Uterus (tissue), 4 donors: ENCODE data around the gene C10orf53. TPM values are rescaled to one million over a fixed set of nuclear protein-coding genes. Genes with fewer than 3 reads are reported as not detected.
"Not testable (repeated sequence)": the region's sequence is repeated elsewhere in the genome, so short reads cannot be mapped to it uniquely, and the experiment has no call there.

ENCODE experiments used
- DNase-seq, 2 donors: peaks; one replicate each; pipeline ENCODE4 v3.0.0-alpha.2; 2019 to 2020
- H3K27ac ChIP-seq, 2 donors: fragments of 200-600 bp; sonication (generic); 1 replicate in 1 of 2; 2 replicates in 1 of 2; pipeline ENCODE4 v1.5.1; 2016 to 2018
- H3K27me3 ChIP-seq, 2 donors: fragments of 200-600 bp; sonication (generic); one replicate each; pipeline ENCODE4 v1.5.1; 2018 to 2019; ENCODE audit warnings: control low read depth in 1 of 2
- H3K36me3 ChIP-seq, 2 donors: fragments of 200-600 bp; sonication (generic); one replicate each; pipeline ENCODE4 v1.5.1; 2019; ENCODE audit warnings: control low read depth in 1 of 2
- H3K4me1 ChIP-seq, 2 donors: fragments of 200-600 bp; sonication (generic); one replicate each; pipeline ENCODE4 v1.5.1; 2018 to 2019; ENCODE audit warnings: control low read depth in 1 of 2
- H3K4me3 ChIP-seq, 2 donors: fragments of 200-600 bp; sonication (generic); 1 replicate in 1 of 2; 2 replicates in 1 of 2; pipeline ENCODE4 v1.5.1; 2018 to 2019; ENCODE audit warnings: mild to moderate bottlenecking in 1 of 2
- H3K9me3 ChIP-seq, 2 donors: fragments of 200-600 bp; sonication (generic); one replicate each; pipeline ENCODE4 v1.5.1; 2019; ENCODE audit warnings: control low read depth in 1 of 2
- POLR2A ChIP-seq, 2 donors: fragments of 450-650 bp; IDR thresholded peaks; one replicate each; pipeline ENCODE4 v1.6.1; 2016; ENCODE audit warnings: antibody characterized with exemption in 2 of 2, mild to moderate bottlenecking in 1 of 2, moderate library complexity in 1 of 2
- intact Hi-C: fragments of 100-400 bp; cut with DNase I; formaldehyde crosslinking; loops from one replicate; pipeline ENCODE4 v1.15.1; 2023; ENCODE audit warnings: low total_unique reads
- total RNA-seq, 4 donors: library from RNA; depleted of rRNA in 3 of 4; stranded (reverse); fragments of >200 nt in 3 of 4; gene quantifications; one replicate each; pipeline versions ENCODE4 v1.1.0 to v1.2.4, GENCODE V29; 2014 to 2023
- TF ChIP-seq, protein P1 (sequence below), 4 experiments: fragments of 200-600 bp in 2 of 4; fragments of 450-650 bp in 2 of 4; sonication (generic) in 2 of 4; IDR thresholded peaks; one replicate each; pipeline ENCODE4 v1.5.1; 2016 to 2019; ENCODE audit warnings: antibody characterized with exemption in 4 of 4, mild to moderate bottlenecking in 2 of 4, moderate library complexity in 1 of 4
- donor health status: DM: yes; HTN: yes; CAD: no.

Gene C10orf53
- total RNA-seq, 4 donors from 2014 or later: not detected

DNA sequence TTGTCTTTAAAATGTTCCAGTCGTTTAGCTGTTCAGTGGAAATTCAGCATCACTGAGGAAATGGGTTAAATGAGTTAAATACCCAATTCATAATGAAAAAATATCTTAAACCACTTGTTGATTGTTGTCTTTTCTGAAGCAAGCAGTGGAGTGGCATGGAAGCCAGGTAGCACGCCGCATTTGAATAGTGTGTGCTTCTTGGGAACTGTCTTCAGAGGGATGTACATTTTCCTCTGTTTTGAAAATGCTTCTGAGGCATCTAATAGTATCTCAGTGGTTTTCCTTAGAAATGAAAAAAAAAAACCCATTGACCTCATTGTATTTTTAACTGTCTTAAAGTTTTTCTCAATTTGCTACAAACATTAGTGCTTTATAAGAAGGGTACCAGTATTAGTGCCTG, 28.1 kb downstream of the C10orf53 start:
- intact Hi-C loops: no loop called here
- no peak for TF ChIP-seq POLR2A (IDR thresholded peaks at IDR 0.05)
- Histone ChIP-seq H3K36me3 (no peaks in the 10 kb centered on the region), H3K27me3 (no peaks in the 10 kb centered on the region), H3K4me3 (no peak overlapping the region), H3K27ac (no peak overlapping the region), H3K9me3 (no peaks in the 10 kb centered on the region), H3K4me1 (no peaks in the 10 kb centered on the region)
- no peak for DNase-seq

DNA sequence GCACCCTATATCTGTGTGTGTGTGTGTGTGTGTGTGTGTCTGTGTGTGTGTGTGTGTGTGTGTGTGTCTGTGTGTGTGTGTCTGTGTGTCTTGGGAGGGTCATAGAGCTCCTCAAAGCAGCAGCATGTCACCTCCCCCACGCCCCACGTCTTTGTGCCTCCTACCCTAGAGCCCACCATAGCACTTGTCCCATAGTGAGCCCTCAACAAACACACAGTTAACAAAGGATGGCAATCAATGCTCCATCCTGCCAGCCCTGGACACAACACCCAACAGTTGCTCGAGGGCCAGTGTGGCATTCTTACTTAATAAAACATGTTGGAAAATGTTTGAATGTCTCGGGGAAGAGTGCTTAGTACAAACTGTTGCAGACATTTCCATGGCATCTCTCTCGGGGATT, 30.5 kb downstream of the C10orf53 start:
- DNase-seq: no peak
- H3K27ac ChIP-seq: no peak overlapping the region
- TF ChIP-seq, protein P1, sequence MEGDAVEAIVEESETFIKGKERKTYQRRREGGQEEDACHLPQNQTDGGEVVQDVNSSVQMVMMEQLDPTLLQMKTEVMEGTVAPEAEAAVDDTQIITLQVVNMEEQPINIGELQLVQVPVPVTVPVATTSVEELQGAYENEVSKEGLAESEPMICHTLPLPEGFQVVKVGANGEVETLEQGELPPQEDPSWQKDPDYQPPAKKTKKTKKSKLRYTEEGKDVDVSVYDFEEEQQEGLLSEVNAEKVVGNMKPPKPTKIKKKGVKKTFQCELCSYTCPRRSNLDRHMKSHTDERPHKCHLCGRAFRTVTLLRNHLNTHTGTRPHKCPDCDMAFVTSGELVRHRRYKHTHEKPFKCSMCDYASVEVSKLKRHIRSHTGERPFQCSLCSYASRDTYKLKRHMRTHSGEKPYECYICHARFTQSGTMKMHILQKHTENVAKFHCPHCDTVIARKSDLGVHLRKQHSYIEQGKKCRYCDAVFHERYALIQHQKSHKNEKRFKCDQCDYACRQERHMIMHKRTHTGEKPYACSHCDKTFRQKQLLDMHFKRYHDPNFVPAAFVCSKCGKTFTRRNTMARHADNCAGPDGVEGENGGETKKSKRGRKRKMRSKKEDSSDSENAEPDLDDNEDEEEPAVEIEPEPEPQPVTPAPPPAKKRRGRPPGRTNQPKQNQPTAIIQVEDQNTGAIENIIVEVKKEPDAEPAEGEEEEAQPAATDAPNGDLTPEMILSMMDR (IDR thresholded peaks at IDR 0.05): no peak
- no peak for TF ChIP-seq POLR2A (IDR thresholded peaks at IDR 0.05)
- intact Hi-C loops: no loop called here
- no peak overlapping the region for H3K4me3 ChIP-seq
- H3K9me3 ChIP-seq: no peaks in the 10 kb centered on the region
- no peaks in the 10 kb centered on the region for H3K36me3 ChIP-seq
- H3K27me3 ChIP-seq: no peaks in the 10 kb centered on the region
- H3K4me1 ChIP-seq: no peaks in the 10 kb centered on the region

DNA sequence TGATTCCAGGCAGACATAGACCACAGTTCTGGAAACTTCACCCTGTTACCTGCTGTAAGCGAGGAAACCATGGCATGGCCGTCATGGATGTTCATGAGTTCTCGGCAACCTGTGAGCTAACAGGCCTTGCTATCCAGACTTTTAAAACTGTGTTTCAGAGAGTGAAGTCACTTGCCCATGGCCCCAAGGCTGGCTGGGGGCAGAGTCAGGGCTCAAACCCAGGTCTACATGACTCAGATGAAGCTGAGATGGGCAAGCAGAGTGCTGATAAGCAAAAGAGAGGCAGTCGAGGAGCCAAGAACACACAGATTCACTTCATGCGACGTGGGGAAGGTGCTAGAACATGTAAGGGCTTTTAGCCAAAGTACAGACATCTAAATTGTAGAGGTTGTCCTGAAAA, 31.5 kb downstream of the C10orf53 start:
- no peak overlapping the region for H3K4me3 ChIP-seq
- intact Hi-C loops: no loop called here
- no peak for DNase-seq
- no peaks in the 10 kb centered on the region for H3K4me1 ChIP-seq
- TF ChIP-seq, protein P1 (IDR thresholded peaks at IDR 0.05): no peak
- TF ChIP-seq POLR2A (IDR thresholded peaks at IDR 0.05): no peak
- no peaks in the 10 kb centered on the region for H3K27me3 ChIP-seq
- no peaks in the 10 kb centered on the region for H3K36me3 ChIP-seq
- no peaks in the 10 kb centered on the region for H3K9me3 ChIP-seq
- H3K27ac ChIP-seq: no peak overlapping the region

DNA sequence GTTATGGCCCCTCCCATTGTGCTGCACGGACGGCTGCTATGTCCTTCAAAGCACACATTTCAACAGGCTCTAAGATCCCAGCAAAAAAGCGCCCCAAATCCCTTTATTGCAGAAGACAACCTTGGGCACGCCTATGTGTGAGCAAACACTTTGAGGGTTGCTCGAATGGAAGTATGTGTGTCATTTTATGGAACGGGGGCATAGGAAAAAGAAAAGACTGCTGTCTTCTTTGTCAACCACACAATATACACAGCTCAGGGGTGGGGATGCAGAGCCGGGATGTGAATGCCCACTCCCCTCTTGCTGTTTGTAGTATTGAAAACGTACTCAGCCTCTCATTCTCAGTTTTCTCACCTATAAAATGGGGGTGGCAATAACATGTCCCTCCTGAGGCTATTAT, 32.0 kb downstream of the C10orf53 start:
- Histone ChIP-seq H3K4me3 (no peak overlapping the region), H3K27ac (no peak overlapping the region), H3K36me3 (no peaks in the 10 kb centered on the region), H3K27me3 (no peaks in the 10 kb centered on the region), H3K4me1 (no peaks in the 10 kb centered on the region), H3K9me3 (no peaks in the 10 kb centered on the region)
- no peak for DNase-seq
- TF ChIP-seq, protein P1 (IDR thresholded peaks at IDR 0.05): no peak
- TF ChIP-seq POLR2A (IDR thresholded peaks at IDR 0.05): no peak
- intact Hi-C loops: no loop called here

DNA sequence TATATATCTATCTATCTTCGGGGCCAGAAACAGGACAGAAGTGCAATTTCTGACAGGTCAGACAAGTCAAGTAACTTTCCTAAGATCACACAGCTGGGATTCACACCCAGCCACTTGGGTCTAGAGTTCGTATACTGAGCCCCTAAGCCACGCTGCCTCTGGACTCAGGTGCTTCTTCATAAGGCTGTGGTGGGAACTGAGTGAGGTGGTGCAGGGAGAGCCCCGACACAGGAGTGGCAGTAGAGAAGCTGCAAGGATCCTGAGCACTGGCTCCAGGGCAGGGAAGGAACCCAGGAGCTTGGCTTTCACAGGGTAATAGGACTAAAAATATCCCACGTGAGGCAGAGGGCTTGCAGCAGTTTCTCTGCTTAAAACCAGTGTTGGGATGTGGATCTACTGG, 33.8 kb downstream of the C10orf53 start:
- TF ChIP-seq POLR2A (IDR thresholded peaks at IDR 0.05): no peak
- TF ChIP-seq, protein P1 (IDR thresholded peaks at IDR 0.05): no peak
- no peak overlapping the region for H3K4me3 ChIP-seq
- no peaks in the 10 kb centered on the region for H3K36me3 ChIP-seq
- H3K27me3 ChIP-seq: no peaks in the 10 kb centered on the region
- no peaks in the 10 kb centered on the region for H3K4me1 ChIP-seq
- no peak overlapping the region for H3K27ac ChIP-seq
- intact Hi-C loops: loop anchor here (2.0 kb wide), 1 partner anchor 14 kb away; no protein-coding TSS in a partner anchor
- DNase-seq: no peak
- no peaks in the 10 kb centered on the region for H3K9me3 ChIP-seq

DNA sequence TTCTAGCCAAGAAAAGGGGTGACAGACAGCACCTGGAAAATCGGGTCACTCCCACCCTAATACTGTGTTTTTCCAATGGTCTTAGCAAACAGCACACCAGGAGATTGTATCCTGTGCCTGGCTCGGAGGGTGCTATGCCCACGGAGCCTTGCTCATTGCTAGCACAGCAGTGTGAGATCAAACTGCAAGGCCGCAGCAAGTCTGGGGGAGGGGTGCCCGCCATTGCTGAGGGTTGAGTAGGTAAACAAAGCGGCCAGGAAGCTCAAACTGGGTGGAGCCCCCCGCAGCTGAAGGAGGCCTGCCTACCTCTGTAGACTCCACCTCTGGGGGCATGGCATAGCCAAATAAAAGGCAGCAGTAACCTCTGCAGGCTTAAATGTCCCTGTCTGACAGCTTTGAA, 35.7 kb downstream of the C10orf53 start:
- H3K27ac ChIP-seq, DNase-seq, H3K9me3 ChIP-seq, H3K4me1 ChIP-seq, H3K4me3 ChIP-seq, H3K27me3 ChIP-seq, H3K36me3 ChIP-seq, intact Hi-C loops: not testable (repeated sequence)
